Liver (tissue), 3 donors: ENCODE measurements around the gene GXYLT2.

Source experiments
- CTCF ChIP-seq: fragments of 150-350 bp; IDR thresholded peaks from 2 replicates; pipeline ENCODE4 v1.5.1; 2017; ENCODE audit warnings: improper control_type of control experiment, low read depth, low read length; ENCODE audit not compliant: missing input control
- FOXA1 ChIP-seq: IDR thresholded peaks from 2 replicates; pipeline ENCODE4 v1.6.1; 2016; ENCODE audit warnings: antibody characterized with exemption
- GABPA ChIP-seq, 2 donors: IDR thresholded peaks in 1 of 2; conservative IDR thresholded peaks in 1 of 2; 2 replicates each; pipeline ENCODE4 v1.6.1; 2016; ENCODE audit warnings: antibody characterized with exemption in 2 of 2, mild to moderate bottlenecking in 1 of 2, moderate library complexity in 1 of 2
- MAX ChIP-seq: IDR thresholded peaks from 2 replicates; pipeline ENCODE4 v1.6.1; 2016; ENCODE audit warnings: antibody characterized with exemption
- NR2F2 ChIP-seq: IDR thresholded peaks from 2 replicates; pipeline ENCODE4 v1.6.1; 2016; ENCODE audit warnings: antibody characterized with exemption
- RAD21 ChIP-seq, 2 donors: IDR thresholded peaks; 2 replicates each; pipeline ENCODE4 v1.6.1; 2016; ENCODE audit warnings: antibody characterized with exemption in 2 of 2, mild to moderate bottlenecking in 2 of 2
- REST ChIP-seq: IDR thresholded peaks from 2 replicates; pipeline ENCODE4 v1.6.1; 2016; ENCODE audit warnings: antibody characterized with exemption, mild to moderate bottlenecking
- RXRA ChIP-seq, 2 donors: IDR thresholded peaks; 2 replicates each; pipeline ENCODE4 v1.6.1; 2017 to 2018; ENCODE audit warnings: antibody characterized with exemption in 2 of 2, mild to moderate bottlenecking in 1 of 2
- SP1 ChIP-seq: IDR thresholded peaks from 2 replicates; pipeline ENCODE4 v1.6.1; 2018; ENCODE audit warnings: antibody characterized with exemption, mild to moderate bottlenecking
- TAF1 ChIP-seq: conservative IDR thresholded peaks from 2 replicates; pipeline ENCODE4 v1.6.1; 2016; ENCODE audit warnings: antibody characterized with exemption, mild to moderate bottlenecking
- YY1 ChIP-seq: IDR thresholded peaks from 2 replicates; pipeline ENCODE4 v1.6.1; 2016; ENCODE audit warnings: antibody characterized with exemption, mild to moderate bottlenecking
- donor health status: healthy.
- donor health status: healthy.

- no peak for TF ChIP-seq RAD21 (IDR thresholded peaks at IDR 0.05)
- TF ChIP-seq TAF1, result no peak
- TF ChIP-seq CTCF, result no peak
- TF ChIP-seq SP1, result no peak
- no peak for TF ChIP-seq MAX
- TF ChIP-seq YY1, result no peak
- no peak for TF ChIP-seq REST
- no peak for TF ChIP-seq RXRA (IDR thresholded peaks at IDR 0.05)
- TF ChIP-seq NR2F2, result no peak
- TF ChIP-seq FOXA1, result no peak
- no peak for TF ChIP-seq GABPA (IDR thresholded peaks at IDR 0.05 in 1 of 2, conservative IDR thresholded peaks at IDR 0.05 in 1 of 2)
Observed at GRCh38 chr3:72985576-72985975, 97.7 kb downstream of the GXYLT2 start.
